NCI-H1436 treated with DMSO at 0.1 percent for 48 hours (cell line): ENCODE results near the gene SBF2.

Experiments used
- DNase-seq: peaks from one replicate; lab custom pipeline; 2025; lab: John Stamatoyannopoulos, UW

SBF2 gene

DNA sequence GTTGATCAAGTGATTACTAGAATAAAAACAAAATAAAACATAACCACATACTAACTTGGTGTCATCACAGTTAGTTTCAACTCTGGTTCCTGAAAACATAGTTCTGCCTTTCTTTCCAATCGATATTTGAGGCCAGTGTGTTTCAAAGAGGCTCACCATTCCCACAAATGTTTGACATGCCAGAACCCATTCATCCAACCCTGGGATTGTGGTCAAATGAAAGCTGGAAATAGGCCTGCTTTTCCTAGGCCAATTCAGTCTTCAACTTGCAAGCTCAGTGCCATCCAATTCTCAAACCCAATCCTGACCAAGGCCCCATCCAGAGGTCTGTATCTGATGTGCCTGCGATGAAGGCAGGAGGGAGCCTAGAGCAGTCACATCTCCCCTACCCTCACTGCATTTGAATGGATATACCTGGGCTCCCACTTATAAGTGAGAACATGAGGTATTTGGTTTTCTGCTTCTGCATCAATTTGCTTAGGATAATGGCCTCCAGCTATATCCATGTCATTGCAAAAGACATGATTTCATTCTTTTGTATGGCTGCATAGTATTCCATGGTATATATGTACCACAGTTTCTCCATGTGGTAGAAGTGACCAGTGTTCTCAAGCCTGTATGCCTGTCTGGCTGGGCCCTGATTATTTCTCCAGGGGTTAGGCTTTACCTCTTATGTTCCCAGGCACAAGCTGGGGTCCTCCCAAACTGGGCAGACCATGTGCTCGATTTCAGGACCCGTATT, 486.9 kb downstream of the SBF2 start:
- DNase-seq = no peak

DNA sequence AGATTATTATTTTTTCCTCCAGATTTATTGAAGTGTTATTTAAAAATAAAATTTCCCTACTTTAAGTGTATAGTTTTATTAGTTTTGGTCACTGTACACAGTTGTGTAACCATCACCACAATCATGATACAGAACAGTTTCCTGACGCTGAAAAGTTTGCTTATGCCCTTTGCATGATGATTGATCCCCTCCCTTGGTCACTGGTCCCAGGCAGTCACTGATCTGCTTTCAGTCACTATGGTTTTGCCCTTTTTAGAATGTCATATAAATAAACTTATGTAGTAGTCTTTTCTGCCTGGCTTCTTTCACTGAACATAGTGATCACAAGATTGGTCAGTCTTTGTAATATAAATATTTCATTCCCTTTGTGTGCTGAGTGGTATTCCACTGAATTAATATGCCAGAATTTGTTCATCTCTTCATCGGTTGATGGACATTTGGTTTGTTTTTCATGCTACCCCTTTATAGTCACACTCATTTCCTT, 489.6 kb downstream of the SBF2 start:
- DNase-seq = no peak

DNA sequence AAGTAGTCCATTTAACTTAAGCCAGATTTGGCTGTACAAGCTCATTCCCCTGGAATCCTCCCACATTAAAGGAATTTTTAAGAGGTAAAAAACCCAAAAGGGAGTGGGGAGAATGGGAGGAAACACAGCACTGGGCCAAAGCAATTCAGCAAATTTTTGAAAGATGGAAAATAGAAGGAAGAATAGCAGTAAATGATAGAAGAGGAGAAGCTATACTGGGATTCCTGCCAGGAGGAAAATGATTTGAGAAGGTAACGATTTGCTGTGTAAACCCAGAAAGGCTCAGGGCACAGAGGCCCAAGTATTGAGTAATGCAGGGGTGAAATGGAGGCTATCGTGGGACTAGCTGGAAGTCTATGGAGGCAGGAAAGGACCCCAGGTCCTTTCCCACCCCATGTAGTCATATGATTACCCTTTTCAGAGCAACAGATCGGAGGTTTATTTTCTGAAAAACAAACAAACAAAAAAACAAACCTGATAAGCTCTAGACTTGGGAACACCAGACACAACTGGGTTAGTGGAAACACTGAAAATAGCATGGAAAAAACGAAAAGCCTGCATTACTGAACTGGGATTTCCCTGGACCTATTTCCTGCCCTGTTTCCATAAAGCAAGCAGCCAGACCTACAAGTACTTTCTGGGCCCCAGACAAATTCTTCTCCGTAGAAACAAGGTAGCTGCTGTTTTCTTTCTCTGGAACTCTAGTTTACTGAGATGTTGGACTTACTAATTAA, 490.2 kb downstream of the SBF2 start:
- no peak for DNase-seq

DNA sequence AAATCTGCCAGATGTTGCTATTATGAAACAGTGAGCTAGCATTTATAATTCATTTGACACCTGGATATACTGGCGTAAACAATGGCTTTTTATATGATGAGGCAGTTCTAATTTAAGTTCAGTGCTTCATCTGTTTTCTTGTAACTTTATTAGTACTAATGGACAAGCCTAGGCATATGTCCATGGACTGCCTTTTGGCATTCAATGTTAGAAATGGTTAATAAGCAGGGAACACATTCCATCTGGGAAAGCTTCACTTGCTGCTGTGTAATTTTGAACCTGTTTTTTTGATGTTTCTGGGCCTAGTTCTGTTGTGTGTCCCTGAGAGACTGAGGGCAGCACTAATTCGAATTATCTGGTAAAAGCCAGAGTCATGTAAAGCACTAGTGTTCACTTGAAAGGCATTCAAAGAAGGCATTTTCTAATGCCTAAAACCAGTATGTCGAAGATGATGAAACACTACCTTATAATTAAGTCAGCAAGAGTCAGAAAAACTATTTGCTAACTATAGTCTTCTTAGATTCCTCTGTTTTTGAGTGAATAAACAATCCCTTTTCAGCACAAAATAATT, 491.6 kb downstream of the SBF2 start:
- DNase-seq = no peak

DNA sequence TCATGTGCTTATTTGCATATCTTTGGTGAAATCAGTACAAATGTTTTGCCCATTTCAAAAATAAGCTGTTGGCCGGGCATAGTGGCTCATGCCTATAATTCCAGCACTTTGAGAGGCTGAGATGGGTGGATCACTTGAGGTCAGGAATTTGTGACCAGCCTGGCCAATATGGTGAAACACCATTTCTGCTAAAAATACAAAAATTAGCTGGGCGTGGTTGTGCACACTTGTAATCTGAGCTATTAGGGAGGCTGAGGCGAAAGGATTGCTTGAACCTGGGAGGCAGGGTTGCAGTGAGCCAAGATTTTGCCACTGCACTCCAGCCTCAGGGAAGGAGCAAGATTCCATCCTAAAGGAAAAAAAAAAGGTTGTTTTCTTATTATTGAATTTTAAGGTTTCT, 494.1 kb downstream of the SBF2 start:
- no peak for DNase-seq

DNA sequence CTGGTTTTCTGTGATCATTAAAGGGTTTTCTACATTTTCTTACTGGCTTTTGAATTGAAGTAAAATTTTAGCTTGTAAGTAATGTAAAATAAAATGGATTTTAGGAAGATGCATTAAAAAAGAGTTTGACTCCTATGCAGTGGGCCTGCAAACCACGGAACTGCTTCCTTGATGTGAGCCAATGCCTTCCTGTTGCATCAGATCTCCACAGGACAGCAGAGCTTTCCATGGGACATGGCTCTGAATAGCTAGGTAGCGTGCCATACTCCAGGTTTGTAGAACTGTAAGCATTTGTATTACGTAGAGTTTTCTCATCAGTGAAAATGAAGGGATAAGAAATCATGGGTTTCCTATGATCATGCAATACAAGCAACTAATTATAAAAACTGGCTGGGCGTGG, 496.7 kb downstream of the SBF2 start:
- DNase-seq = no peak

DNA sequence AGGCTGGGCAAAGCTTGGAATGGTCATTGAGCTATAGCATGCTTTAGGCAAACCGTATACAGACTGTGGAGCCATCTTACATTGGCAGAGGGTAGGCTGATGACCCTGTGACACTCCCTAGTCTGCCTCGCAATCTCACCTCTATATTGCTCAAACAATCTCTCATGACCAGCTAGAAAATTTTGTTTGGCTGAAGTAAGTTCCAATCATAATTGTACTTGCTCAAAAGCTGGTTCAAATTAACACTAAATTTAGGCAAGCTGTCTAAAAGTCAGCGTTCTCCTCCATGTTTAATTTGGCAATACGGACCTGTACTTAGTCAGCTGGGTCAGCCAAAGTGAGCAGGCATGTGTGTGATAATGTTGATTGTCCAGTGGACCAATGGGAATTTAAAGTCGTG, 497.2 kb downstream of the SBF2 start:
- DNase-seq = no peak

DNA sequence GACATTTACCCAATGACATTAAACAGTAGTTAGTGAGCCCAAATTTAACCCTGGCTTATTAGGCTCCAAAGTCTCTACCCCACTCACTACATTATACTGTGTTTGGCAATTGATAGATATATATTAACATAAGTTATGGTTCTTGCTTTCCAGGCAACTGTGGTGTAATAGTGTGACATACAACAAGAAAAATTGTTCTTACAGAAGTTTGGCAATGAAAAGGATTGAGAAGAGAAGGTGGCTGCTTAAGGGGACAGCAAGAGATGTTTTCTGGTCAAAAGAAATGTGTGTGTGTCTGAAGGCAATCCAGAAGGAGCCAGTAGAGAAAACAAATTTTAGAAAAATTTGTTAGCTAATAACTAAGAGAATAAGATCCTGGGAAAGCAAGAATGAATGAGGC, 497.8 kb downstream of the SBF2 start:
- DNase-seq = no peak

DNA sequence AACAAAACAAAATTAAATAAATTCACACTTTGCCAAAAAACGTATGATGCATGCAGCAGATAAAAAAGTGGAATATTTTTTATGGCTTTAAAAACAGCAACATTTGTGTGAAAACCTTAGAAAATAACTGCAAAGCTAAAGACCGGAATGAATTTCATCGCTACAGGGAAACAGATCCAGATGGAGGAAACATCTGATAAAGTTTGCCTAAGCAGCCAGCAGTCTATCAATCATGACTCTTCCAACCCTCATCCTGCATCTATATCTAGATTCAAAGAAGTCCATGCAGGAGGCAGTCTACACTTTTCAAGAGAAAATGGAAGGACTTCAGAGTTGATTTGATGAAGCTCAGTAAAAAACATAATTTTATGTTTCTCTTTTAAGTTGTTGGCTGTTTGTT, 503.3 kb downstream of the SBF2 start:
- no peak for DNase-seq

DNA sequence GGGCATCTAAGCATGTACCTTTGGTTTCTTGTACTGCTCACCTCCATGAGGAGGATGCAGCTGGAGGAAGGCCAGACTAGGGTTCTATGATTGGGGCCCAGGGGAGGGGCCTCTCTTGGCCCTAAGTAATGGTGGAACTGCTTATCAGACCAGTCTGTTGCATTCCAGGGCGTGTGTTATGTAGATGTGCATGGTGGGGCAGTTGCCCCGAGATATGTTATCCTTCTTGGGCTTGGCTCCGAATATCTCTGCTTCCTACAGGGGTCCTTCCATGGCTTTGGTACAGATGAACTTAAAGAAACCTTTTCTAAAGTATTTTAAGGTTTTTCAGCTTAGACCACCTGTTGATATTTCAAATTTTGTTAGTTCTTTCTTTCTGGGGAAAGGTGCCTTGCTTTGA, 504.1 kb downstream of the SBF2 start:
- DNase-seq = no peak

DNA sequence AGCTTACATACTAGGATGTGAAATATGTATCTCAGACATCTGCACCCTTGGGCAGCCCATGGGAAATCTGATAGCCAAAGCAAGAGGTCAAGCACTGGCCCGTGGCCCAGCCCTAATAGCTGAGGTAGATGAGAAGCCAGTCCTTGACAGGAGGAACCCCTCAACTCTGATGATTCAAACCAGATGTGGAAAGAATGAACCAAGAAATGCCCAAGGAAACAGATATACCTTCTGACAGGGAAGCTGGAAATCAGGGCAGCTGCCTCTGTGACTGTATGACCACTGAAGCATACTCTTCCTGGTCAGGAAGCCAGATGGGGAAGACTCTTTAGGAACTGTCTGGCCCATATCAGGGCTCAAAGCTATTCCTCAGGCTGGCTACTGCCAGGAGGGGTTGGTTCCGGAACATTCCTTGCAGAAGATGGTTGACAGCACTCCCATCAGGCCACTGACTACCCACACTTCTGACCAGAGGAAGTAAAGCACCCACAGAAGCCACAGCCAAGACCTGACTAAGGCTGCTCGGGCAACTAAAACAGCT, 506.0 kb downstream of the SBF2 start:
- DNase-seq = no peak

DNA sequence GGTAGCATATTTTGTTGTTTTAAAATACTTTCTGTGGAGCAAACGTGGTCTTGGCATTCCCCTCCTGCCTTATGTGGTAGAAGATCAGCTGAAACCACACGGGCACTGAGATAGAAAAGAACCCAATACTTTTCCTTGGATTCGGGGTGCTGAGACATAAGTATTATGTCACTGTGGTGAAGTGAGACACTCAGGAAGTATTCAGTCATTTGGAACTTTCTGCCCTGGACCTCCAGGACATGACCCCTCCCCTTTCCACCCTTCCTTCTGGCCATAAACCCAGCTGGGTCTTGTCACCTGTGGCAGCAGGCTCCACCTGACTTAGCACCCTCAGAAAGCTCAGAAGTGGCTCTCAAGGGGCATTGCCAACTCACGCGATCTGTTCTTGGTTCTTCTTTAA, 506.8 kb downstream of the SBF2 start:
- no peak for DNase-seq

DNA sequence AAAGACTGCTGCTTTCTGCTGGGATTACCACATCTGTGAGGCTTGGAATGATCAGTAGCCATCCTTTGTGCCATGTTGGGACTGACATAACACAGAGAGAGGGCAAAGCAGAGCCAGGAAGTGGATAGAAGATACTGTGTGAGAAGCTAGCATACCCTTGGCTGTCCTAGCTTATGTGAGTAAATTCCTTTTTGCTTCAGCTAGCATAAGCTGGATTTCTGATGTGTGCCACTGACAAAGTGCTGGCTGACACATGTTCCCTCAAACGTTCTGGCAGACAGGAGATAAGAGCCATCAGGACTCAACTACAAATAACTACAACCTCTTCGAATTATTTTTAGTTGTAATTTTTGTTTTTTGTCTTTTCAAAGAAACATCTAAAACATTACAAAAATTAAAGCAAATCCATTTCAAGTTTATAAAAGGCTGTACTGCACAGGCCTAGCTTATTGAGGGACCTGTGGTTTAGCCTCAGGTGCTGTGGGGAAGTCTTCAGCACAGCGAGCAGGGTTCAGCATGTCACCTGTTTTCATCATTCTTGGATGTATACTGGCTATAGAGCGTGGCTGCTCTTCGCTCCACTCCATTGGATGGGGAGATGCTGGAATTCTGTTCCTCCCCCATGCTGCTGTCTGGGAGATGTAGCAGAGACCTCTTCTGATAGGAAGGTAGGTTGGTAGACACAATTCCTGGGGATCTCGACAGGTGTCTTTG, 509.3 kb downstream of the SBF2 start:
- no peak for DNase-seq

DNA sequence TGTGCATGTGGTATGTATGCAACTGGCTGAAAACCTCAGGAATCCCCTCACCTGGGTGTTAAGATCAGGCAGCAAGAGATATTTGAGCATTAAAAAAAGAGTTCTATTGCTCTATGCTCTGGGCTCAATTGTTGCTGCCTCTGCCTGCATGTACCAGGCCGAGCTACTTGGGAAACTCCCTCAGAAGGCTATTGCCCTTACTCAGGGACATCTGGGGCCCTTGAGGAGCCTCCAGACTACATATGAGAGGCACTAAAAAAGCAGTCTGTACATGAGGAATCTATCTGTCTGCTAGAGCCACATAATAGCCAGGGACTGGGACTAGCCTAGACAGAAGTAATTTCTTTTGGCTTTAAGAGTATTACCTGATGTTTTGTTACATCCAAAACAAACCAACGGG, 510.0 kb downstream of the SBF2 start:
- DNase-seq = no peak

DNA sequence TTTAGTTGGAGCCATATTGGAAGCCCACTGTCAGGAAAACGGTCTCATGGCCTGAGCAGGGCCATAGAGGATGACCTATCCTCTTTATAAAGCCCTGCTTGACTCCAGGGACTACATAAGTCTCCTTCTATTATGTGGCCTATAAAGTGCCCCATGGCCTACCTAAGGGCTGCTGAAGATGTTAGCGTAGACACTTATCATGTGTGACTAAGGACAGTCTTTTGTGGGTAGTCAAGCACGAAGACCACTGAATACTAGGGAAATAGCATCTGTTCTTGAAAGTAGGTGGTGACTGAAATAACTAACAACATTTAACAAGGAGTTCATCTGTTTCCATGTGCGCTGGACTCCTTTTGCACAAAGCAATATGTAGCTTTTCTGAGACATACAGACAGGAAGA, 513.1 kb downstream of the SBF2 start:
- no peak for DNase-seq

DNA sequence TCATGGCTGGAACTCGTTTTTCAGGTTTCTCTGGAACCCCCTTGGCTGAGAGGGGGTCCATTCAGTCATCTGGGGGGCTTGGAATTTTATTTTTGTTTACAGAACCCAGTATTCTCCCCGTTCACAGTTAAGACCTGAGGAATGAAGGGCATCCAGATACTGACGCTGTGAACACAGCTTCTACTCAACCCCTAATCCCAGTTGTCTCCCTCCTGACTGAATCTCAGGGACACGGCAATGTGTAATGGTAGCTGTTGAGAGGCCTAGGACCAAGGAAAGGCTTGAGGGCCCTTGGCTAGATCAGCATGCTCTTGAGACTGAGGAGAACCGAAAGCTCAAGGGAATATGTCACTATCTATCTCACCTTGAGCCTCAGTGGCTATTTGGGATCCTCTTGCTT, 516.5 kb downstream of the SBF2 start:
- no peak for DNase-seq

DNA sequence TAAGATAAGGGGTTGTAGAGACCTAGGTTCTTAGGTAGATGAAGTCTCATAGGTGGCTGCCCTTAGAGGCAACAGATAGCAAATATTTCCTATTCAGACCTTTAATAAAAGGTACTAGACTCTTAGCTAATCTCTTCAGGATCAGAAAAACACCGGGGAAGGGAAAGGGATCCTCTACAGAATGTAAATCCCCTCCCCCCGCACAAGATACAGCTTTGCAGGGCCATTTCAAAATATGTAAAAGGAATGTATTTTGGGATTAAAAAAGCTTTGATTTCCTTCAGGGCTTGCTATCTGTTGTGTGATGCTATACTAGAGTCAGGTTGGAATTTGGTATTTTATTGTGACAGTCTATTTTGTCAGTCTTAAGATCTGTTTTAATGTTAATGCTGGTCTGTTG, 517.0 kb downstream of the SBF2 start:
- DNase-seq = no peak

DNA sequence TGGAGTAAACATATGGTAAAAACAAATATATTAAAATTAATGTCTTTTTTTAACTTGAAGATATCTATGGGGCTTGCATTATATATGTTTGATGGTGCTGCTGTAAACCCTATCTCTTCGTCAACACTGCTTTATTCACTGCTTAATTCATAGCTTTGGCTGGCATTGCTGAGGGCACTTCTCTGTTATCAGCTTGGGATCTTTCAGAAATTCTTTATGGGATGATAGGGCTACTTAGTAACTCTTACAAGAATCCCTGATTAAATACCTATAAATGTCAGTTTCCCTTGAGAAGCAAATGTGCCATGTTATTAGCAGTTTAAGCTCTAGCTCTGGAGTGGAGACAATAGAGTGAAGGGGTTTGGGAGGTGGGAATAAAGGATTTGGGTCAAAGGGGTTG, 517.8 kb downstream of the SBF2 start:
- no peak for DNase-seq

DNA sequence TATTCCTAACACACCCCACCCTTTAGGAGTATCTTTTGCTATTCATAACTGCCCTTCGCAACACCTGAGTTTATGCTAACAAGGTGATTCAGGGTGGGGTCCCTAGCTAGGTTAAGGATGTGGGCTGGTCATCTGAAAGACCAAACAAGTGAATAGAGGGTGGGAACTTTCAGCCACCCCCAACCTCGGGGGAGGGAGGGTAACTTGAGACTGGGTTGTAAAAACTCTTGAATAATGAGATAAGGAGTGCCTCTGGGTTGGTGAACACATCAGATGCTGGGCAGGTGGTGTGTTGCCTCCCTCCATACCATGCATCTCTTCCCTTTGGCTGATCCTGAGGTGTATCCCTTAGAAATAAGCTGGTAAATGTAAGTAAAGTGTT, 518.6 kb downstream of the SBF2 start:
- no peak for DNase-seq

DNA sequence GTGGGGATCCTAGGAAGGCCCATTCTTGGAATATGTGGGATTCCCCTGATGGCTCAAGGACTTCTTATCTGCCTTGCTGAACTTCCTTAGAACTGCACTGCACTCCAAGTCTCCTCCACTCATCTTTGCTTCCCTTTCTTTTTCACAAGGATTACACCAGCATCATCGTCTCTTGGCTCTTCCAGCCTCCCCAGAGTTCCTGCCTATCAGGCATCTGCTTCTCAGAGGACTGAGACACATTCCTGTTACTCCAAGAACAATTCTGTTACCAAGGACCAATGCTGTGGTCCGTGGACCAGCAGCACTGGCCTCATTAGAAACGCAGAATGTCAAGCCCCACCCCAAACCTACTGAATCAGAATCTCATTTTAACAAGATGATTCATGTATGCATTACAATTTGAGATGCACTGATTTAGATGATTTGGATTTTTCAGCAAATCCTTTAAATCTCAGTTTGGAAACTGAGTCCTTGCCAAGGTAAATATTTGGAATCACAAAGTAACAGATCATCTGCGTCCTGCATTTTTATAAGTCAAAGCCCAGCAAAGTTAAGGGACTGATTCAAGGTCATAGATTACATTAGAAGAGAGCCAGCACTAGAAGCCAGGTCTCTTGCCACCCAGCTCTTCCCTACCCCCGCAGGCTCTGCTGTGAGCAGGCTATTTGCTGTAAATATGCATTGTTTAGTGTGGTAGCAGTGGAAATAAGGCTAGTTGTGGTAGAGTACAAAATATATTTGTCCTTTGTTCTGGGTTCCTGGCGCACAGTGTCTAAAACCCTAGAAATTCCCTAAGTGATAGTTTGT, 519.2 kb downstream of the SBF2 start:
- no peak for DNase-seq

DNA sequence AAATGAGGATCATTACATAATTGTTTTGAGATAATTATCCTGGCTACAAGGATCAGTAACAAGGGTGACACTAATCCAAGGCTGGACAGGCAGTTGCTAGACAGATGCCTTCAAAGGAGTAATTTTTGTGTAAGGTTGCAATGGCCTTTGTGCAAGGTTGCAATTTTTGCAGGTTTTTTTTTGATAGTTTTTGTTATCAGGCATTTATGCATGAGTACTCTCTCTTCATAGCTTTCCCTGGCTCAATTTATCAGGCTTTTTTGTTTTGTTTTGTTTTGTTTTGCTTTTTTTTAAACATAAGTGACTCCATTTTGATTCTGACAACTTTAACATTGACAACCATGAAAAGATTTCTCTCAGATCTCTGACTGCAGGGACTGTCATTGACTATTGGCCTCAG, 519.9 kb downstream of the SBF2 start:
- DNase-seq = no peak

DNA sequence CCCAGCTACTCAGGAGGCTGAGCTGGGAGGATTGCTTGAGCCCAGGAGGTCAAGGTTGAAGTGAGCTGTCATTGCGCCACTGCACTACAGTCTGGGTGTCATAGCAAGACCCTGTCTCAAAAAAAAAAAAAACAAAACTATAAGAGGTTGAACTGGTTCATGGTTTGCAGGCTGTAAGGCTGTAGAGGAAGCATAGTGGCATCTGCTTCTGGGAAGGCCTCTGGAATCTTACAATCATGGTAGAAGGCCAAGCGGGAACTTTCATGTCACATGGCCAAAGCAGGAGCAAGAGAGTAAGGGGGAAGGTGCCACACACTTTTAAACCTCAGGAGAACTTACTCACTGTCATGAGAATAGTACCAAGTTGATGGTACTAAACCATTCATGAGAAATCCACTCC, 520.5 kb downstream of the SBF2 start:
- DNase-seq = no peak
